Activated naive CD4-positive, alpha-beta T cell treated with Interleukin-2 at 50 U/mL for 16 hours (primary cell): Measurements from ENCODE around the gene BACE1-AS.
"Not testable (repeated sequence)": the region's sequence is repeated elsewhere in the genome, so short reads cannot be mapped to it uniquely, and the experiment has no call there.

Experiments
- DNase-seq: peaks from one replicate; pipeline ENCODE4 v3.0.0-alpha.2; 2020

Gene BACE1-AS

DNA sequence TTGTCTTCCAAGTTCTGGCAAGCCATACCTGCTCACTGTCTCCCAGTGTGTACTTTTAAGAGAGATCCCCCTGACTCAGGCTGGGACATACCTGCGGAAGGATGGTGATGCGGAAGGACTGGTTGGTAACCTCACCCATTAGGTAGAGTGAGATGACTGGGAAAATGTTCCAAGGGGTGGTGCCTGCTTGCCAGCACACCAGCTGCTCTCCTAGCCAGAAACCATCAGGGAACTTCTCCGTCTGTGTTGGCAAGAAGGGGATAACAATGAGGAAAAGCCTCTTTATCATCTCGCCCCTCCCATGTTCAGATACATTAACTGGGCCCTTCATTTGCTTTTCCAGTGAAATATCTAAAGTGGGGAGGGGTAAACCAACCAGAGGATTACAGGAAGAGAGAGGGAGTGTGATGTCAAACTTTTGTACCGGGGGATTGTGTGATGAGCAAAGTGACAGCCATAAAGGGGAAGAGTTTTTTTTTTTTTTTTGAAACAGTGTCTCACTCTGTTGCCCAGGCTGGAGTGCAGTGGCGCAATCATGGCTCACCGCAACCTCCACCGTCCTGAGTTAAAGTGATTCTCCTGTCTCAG is at the start of gene BACE1-AS:
Gene BACE1-AS, plus strand, starts transcription at position 538 of the 588 bp plus-strand sequence.
- no peak for DNase-seq

DNA sequence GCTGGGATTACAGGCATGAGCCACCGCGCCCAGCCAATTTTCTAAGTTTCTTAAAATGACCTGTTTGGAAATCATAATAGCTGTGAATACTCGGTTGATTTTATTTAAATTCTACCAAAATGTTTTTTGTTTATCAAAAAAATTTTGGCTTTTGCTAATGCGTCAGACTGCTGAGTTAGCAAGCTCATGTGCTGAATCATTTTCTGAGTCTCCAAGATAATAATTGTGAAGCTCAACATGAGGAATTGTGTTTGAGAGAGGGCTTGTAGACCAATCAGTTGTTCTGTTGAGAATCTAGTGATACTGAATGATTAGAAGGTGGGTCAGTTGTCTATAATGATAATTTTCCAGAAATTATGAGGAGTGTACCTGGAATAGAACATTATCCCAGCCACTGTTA is 42.8 kb upstream of the BACE1-AS start:
- no peak for DNase-seq

DNA sequence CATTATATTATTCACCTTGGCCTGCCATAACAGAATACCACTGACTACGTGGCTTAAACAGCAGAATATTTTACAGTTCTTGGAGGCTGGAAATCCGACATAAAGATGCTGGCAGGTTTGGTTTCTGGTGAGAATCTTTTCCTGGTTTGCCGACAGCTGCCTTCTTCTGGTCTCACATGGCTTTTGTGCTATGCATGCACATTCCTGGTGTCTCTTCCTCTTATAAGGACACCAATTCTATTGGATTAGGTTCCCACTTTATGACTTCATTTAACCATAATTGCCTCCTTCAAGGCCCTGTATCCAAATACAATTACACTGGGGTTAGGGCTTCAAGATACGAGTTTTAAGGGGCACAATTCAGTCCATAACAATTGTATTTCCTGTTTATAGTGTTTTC is 41.6 kb upstream of the BACE1-AS start:
- DNase-seq = no peak

DNA sequence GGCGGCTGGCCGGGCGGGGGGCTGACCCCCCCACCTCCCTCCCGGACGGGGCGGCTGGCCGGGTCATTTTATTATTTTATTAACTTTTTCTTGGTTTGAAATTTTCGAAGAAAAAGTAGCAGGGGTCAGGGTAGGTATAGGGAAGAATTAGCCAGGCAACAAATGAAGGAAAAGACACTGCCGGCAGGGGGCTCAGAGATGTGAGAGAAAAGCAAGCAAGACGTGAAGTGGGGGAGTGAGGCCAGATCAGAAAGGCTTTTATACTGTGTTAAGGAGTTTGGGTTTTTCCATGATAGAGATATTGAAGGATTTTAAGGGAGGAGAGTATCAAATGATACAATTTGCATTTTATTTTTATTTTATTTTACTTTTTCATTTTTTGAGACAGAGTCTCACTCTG is 39.6 kb upstream of the BACE1-AS start:
- no peak for DNase-seq

DNA sequence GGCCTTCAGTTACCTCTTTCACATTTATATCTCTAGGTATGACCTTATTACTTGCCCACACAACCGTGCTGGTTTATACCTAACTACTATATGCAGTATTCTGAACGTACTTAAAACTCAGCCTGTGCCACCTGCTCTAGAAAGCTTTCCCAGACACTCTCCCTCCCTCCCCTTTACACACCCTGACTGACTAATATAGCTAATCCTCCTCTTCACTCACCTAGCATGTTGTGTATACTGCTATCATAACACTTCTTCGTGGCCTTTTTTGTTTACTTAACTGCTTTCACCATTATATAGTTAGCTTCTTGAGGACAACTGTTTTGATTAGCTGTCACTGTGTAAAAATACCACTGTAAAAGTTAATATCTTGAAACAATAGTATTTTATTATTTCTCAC is 35.2 kb upstream of the BACE1-AS start:
- no peak for DNase-seq

DNA sequence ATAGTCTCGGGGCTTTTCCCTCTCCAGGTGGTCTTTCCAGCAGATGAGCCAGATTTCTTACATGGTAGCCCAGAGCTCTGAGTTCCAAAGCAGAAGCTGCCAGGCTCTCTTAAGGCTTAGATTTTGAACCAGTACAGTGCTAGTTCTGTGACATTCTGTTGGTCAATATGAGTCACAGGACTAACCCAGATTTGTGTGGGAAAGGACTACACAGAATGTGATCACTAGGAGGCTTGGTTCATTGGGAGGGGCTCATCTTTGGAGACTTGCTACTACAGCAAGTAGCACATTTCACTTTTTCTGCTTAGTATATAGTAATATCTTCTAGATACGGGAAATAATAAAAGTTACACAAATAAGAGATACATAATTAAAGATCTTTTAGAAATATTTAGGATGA is 34.6 kb upstream of the BACE1-AS start:
- no peak for DNase-seq

DNA sequence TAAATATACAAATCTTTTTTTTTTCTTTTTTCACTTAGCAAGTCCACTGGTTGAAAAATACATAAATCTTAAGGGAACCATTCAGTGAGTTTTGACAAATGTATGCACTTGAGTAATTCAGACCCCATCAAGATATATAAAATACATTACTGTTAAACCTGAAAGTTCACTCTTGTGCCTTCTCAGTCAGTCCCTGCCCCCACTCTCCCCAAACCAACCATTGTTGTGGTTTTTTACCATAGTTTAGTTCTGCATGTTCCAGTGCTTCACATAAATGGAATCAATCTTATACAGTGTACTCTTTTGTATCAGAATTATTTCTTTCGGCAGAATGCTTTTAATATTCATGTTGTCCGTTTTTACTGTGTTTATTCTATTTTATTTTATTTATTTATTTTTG is 32.6 kb upstream of the BACE1-AS start:
- DNase-seq = no peak

DNA sequence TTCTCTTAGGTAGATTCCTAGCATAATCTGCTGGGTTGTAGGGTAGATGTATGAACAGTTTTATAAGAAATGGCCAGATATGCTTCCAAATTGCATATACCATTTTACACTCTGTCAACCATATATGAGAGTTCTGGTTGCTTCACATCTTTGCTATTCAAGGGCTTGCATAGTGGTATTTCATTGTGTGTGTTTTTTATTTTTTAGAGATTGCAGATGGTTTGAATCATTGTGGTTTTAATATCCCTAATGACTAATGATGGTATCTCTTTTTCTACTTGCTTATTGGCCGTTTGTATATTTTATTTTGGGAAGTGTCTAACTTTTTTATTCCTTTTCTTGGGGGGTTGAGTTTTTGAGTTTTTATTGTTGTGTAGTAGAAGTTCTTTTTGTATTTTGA is 31.7 kb upstream of the BACE1-AS start:
- no peak for DNase-seq

DNA sequence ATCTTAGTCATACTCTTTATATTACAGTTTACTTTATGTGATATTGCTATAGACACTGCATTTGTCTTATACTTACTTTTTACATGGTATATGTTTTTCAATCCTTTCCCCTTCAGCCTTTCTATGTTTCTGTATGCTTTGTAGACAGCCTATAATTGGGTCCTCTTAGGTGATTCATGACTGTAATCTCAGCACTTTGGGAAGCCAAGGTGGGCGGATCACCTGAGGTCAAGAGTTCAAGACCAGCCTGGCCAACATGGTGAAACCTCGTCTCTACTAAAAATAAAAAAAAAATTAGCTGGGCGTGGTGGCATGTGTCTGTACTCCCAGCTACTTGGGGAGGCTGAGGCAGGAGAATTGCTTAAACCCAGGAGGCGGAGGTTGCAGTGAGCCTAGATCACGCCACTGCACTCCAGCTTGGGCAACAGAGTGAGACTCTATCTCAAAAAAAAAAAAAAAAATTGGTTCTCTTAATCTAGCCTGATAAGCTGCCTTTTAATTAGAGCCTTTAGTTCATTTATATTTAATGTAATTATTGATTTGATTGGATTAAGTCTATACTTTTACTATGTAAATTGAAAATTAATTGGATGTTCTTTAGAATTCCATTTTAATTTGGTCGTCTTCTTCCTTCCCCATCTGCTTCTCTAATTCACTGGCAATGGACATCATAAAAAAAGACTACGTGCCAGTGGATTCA is 26.4 kb upstream of the BACE1-AS start:
- not testable (repeated sequence) for DNase-seq

DNA sequence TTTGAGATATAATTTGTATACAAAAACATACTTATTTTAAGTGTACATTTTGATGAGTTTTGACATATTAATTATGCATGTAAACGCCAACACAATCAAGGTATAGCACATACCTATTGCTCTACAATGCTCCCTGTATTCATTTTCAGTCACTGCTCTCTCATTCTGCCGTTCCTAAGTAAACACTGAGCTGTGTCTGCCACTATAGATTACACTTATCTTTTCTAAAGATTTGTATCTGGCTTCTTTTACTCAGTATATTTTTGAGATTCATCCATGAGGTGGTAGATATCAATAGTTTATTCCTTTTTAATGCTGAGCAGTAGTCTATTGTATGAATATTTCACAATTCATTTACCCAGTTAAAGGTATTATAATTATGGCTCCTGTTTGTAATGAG is 25.4 kb upstream of the BACE1-AS start:
- DNase-seq = no peak

DNA sequence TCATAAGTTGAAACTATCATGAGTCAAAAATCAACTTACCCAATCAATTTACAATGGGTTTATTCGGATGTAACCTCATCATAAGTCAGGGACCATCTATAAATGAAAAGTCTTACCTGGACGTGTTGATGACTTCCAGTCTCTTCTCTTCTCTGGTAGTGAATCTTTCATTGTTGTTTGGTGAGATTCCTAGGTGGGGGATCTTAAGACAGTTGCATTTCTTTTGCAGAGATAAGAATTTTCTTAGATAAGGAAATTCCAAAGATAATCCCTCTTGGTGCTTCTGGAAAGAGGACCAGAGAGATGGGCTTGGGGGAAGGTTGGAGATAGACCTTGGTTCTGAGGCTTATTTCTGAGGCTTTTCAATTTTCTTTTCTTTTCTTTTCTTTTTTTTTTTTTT is 21.3 kb upstream of the BACE1-AS start:
- no peak for DNase-seq

DNA sequence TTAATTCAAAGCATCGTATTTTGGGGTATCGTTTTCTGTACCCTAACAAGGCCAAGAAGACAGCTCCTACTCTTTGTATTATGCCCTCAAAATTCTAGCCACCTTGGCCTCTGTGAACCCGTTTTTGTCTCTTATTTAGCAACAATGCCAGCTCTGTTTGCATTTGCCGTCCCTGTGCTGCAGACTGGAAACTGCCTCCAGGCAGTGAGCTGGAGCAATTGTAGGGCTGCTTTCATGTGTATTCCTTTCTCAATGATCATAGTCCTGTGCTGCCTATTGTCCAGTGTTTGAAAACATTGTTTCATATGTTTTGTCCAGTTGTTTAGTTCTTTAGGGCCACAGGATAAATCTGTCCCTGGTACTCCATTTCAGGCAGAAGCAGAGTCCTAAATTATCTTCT is 19.9 kb upstream of the BACE1-AS start:
- DNase-seq = no peak

DNA sequence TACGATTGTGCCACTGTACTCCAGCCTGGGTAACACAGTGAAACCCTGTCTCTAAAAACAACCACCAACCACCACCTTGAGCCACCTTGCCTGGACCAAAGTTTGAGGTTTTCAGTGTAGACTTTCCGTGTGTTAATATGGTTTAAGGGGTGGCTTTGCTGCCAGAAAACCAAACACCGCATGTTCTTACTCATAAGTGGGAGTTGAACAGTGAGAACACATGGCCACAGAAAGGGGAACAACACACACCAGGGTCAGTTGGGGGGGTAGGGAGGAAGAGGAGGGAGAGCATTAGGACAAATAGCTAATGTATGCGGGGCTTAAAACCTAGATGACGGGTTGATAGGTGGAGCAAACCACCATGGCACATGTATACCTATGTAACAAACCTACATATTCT is 19.0 kb upstream of the BACE1-AS start:
- not testable (repeated sequence) for DNase-seq

DNA sequence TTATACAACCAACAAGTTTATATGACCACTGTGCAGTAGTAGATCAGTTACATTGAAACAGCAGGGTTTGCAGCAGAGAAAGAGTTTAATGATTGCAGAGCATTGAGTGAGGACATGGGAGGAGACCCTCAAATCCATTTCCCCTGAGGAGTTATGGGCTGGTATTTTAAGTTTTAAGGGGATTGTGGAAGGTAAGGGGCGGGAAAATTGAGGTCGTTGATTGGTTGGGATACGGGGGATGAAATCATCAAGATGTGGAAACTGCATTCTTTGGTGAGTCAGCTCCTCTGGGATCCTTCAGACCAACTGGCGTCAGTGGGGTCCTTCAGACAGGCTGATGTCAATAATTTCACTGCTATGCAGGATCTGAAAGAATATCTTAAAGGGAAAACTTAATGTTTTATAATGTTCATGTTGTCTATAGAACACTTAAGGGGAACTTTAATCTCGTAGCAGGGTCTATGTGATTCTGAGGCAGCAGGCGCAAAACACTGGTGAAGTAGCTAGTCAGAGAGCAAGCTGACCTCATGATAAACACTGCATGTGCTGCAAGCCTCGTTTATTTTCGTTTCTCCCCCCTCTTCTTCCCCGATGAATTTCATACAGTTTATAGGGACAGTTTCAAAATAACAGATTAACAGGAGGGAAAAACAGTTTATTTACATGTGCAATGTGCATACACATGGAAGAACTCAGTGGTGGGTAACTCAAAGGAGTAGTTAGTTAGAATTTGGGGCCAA is 17.4 kb upstream of the BACE1-AS start:
- no peak for DNase-seq

DNA sequence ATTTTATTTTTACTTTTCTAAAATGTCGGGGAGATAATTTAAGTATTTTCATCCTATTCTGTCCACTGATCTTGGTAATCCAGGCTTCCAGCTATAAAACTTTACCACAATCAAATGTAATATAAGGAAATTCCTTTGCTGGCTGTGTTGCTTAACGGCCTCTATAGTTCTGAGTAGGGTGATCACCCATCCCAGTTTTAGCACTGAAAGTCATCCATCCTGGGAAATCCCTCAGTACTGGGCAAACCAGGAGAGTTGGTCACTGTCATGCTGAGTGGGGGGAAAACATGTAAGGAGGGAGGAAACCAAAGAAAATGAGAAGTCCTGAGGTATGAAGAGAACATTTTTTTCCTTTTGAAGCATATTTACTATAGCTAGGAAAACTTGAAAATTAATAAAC is 12.8 kb upstream of the BACE1-AS start:
- no peak for DNase-seq

DNA sequence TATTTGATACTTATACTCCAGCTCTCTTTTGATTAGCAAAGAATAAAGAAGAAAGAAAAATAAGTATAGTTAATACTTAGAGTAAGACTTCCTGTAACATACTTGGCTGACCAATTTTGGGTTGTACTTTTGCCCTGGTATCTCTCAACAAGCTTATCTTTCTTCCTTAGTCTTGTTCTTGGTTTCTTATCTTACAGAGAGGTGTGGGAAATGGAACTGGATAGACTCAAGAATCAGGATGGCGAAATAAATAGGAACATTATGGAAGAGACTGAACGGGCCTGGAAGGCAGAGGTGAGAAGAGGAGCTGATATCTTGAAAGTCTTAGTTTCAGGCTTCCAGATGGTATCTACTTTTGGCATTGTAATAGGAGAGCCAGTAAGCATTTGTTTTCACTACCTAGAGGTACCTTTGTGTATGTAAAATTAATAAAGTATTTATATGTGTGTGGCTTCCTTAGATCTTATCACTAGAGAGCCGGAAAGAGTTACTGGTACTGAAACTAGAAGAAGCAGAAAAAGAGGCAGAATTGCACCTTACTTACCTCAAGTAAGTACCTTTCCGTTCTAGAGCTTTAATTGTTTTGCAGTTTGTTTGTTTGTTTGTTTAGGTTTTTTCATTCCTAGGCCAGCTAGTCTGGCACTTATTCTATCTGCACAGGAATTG is 11.3 kb upstream of the BACE1-AS start:
- DNase-seq = no peak

DNA sequence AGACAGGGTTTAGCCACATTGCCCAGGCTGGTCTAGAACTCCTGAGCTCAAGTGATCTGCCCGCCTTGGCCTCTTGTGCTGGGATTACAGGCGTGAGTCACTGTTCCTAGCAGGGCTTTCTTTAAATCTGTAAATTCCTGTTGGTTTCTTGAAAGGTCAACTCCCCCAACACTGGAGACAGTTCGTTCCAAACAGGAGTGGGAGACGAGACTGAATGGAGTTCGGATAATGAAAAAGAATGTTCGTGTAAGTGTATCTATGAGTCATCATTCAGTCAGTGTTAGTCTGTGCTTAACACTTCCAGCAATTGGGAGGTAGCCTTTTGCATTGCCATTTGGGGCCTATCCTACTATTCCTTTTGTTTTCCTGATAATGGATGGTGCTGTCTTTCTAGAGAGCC is 10.0 kb upstream of the BACE1-AS start:
- DNase-seq = no peak

DNA sequence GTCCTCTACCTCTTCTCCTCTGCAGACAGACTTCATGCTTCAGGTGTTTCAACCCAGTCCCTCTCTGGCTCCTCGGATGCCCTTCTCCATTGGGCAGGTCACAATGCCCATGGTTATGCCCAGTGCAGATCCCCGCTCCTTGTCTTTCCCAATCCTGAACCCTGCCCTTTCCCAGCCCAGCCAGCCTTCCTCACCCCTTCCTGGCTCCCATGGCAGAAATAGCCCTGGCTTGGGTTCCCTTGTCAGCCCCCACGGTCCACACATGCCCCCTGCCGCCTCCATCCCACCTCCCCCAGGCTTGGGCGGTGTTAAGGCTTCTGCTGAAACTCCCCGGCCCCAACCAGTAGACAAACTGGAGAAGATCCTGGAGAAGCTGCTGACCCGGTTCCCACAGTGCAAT is 9.3 kb upstream of the BACE1-AS start:
- DNase-seq = no peak

DNA sequence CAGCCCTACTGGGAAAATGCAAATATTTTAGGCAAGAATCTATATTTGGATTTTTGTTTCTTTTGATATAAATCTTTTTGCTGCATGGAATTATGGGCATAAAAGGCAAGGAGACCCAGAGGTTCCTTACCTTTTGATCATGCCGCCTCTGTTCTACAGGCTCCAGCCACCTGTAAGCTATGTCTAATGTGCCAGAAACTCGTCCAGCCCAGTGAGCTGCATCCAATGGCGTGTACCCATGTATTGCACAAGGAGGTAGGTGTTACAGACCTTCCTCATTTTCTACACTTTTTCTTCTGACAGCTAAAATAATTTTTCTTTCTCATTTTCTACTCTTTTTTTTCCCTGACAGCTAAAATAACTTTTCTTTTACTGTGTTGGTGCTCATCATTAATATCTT is 8.2 kb upstream of the BACE1-AS start:
- no peak for DNase-seq

DNA sequence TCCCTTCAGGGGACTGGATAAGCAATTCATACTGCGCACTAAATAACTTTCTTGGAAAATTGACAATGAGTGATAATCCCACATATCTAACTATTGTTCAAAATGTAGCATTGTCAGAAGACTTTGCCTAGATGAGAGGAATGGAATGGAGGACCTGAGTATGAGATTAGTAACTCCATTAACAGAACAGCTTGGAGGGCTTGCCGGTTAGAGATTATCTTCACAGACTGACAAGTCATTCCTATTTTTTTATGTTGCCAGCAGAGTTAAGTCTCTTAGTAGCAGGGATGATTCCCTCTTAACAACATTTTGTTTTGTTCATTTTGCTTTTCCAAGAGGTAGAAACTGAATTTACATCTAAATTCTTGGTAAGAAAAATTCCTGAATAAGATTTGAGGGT is 7.1 kb upstream of the BACE1-AS start:
- no peak for DNase-seq

DNA sequence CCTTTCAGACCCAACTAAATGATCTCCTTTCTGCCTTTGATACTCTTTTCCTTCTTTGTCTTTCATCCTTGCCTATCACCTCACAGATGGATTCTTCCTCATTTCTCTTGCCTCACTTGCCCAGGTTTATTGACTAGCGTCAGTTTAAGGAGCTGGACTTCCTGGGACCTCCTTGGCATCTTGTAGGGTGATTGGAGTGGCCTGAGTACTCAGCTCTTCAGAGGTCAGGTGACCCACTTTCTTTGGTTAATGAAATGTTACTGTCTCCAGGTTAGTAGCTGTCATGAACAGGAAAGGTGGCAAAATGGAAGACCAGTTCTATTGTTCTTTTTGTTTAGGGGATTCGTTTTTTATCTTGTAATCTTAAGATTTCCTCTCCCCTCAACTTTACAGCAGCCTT is 4.6 kb upstream of the BACE1-AS start:
- DNase-seq = no peak

DNA sequence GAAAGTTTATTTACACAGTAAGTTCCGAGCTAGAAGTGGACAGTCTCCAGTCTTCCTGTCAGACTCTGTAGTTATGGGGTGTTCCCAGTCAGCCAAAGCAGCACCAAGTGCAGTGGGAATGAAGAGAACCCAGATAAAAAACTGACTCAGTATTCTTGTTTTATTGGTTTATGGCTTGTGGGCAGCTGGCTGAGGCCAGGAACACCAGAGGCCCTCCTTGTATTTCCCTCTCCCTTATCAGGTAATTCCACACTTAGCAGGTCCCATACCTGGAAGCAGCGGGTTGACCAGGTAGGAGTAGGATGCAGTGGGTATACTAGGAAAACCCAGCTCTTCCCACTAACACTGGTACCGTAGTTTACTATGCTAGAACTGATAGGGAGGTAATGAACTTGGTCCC is 3.5 kb upstream of the BACE1-AS start:
- DNase-seq = no peak

DNA sequence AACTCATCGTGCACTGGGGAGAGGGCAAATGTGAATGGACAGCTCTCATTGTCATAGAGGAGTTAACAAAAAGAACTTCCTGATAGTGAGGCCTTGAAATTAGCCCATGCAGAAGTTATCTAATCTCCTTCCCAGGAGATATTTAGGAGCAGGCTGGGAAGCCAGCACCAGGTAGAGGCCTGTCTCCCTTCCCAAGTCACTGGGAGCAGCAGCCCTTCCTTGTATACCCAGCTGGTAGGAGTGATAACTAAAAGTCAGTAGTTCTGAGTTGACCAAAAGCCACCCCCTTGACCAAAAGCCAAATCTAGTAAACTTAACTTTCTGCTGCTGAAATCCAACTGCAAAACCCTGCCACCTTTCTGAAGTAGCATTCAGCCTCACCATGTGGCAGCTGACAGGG is 1.4 kb upstream of the BACE1-AS start:
- DNase-seq = no peak

DNA sequence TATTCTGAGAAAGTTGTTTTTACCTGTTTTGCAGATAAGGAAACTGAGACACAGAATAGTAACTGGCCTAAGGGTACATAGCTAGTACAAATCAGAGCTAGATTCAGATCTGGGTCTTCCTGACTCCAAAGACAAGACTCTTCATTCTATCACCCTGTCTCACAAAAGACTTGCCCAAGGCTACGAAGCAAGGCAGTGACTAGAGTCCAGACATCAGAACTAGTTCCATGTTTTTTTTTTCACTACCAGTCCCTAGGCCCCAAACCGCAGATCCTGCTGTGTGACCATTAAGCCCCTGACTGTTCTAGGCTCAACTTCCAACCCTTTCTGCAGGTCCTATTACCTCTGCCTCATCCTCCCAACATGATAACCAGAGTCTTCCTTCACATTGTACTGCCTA is 1.5 kb downstream of the BACE1-AS start:
- DNase-seq = no peak
